ENCODE results near the gene KCNQ1.
"Not testable (repeated sequence)": the region's sequence is repeated elsewhere in the genome, so short reads cannot be mapped to it uniquely, and the experiment has no call there.

The KCNQ1 gene

GRCh38 chr11:2482745-2483144 lies 37.9 kb downstream of the KCNQ1 start:
- Histone ChIP-seq H3K27me3 (ENCODE audit: control insufficient read depth, insufficient read depth, low read length) (peaks cover 40% of the 10 kb centered on the region), H3K4me1 (ENCODE audit: control insufficient read depth, insufficient read depth, low read length) (no peaks in the 10 kb centered on the region), H3K9ac (ENCODE audit: low read depth, low read length) (no peak overlapping the region), H3K27ac (ENCODE audit: low read depth, low read length) (no peak overlapping the region), H3K4me3 (ENCODE audit: low read depth, low read length) (no peak overlapping the region), H3K9me3 (ENCODE audit: control insufficient read depth, insufficient read depth, low read length) (peaks cover 10% of the 10 kb centered on the region), H3K36me3 (ENCODE audit: control insufficient read depth, insufficient read depth, low read length) (no peaks in the 10 kb centered on the region)

DNA sequence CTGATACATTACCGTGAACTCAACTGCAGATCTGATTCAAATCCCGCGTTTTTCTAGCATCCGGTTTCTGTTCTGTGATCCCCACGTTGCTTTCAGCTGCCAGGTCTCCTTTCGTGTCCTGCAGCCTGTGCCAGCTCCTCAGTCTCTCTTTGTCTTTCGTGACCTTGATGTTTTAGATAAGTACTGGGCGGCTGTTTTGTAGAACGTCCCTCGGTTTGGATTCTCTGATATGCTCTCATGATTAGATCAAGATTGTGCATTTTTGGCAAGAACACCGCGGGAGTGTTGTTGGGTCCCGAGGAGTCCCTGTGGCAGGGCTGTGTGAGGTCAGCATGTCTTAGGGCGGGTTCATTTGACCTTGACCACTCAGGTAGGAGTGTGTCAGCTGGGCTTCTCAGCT lies 38.6 kb downstream of the KCNQ1 start:
- Histone ChIP-seq H3K36me3 (ENCODE audit: control insufficient read depth, insufficient read depth, low read length) (no peaks in the 10 kb centered on the region), H3K27me3 (ENCODE audit: control insufficient read depth, insufficient read depth, low read length) (peaks cover 44% of the 10 kb centered on the region), H3K4me1 (ENCODE audit: control insufficient read depth, insufficient read depth, low read length) (no peaks in the 10 kb centered on the region), H3K27ac (ENCODE audit: low read depth, low read length) (no peak overlapping the region), H3K4me3 (ENCODE audit: low read depth, low read length) (no peak overlapping the region), H3K9ac (ENCODE audit: low read depth, low read length) (no peak overlapping the region), H3K9me3 (ENCODE audit: control insufficient read depth, insufficient read depth, low read length) (peaks cover 17% of the 10 kb centered on the region)

- no peak overlapping the region for H3K27ac ChIP-seq (ENCODE audit: low read depth, low read length)
- no peaks in the 10 kb centered on the region for H3K4me1 ChIP-seq (ENCODE audit: control insufficient read depth, insufficient read depth, low read length)
- peaks cover 13% of the 10 kb centered on the region for H3K9me3 ChIP-seq (ENCODE audit: control insufficient read depth, insufficient read depth, low read length)
- peaks cover 52% of the 10 kb centered on the region for H3K27me3 ChIP-seq (ENCODE audit: control insufficient read depth, insufficient read depth, low read length)
- no peaks in the 10 kb centered on the region for H3K36me3 ChIP-seq (ENCODE audit: control insufficient read depth, insufficient read depth, low read length)
- no peak overlapping the region for H3K9ac ChIP-seq (ENCODE audit: low read depth, low read length)
- H3K4me3 ChIP-seq (ENCODE audit: low read depth, low read length), result no peak overlapping the region
Observed at GRCh38 chr11:2484576-2485125, 39.8 kb downstream of the KCNQ1 start.

DNA sequence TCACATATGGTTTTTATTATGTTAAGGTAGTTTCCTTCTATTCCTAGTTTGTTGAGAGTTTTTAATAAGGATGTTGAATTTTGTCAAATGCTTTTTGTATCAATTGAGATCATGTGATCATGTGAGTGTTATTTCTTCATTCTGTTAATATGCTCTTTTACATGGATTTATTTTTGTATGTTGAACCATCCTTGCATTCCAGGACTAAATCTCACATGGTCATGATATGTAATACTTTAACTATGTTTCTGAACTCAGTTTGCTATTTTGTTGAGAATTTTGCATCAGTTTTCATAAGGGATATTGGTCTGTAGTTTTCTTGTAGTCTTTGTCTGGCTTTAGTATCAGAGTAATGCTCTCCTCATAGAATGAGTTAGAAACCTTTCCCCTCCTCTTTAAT lies 43.2 kb downstream of the KCNQ1 start:
- Histone ChIP-seq H3K27me3 (ENCODE audit: control insufficient read depth, insufficient read depth, low read length) (peaks cover 64% of the 10 kb centered on the region), H3K27ac (ENCODE audit: low read depth, low read length) (no peak overlapping the region), H3K9me3 (ENCODE audit: control insufficient read depth, insufficient read depth, low read length) (peaks cover 7% of the 10 kb centered on the region; the same call in 1 of the 2 replicates), H3K36me3 (ENCODE audit: control insufficient read depth, insufficient read depth, low read length) (no peaks in the 10 kb centered on the region), H3K4me1 (ENCODE audit: control insufficient read depth, insufficient read depth, low read length) (no peaks in the 10 kb centered on the region), H3K4me3 (ENCODE audit: low read depth, low read length) (no peak overlapping the region), H3K9ac (ENCODE audit: low read depth, low read length) (no peak overlapping the region)

DNA sequence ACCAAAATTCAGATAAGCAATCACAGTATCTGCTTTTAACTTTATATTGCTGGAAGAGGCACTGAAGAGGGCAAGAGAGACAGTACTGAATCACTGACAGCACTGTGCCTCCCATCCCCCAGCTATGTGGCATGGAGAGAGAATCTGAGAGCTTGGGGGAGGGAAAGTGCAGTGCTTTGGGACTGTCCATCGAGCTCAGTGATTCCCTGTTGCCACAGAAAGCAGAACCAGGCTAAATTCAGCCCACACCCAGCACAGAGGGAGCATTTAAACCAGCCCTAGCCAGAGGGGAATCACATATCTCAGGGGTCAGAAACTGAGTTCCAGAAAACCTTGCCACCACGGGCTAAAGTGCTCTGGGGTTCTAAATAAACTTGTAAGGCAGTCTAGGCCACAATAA lies 44.3 kb downstream of the KCNQ1 start:
- H3K36me3 ChIP-seq (ENCODE audit: control insufficient read depth, insufficient read depth, low read length), result no peaks in the 10 kb centered on the region
- peaks cover 54% of the 10 kb centered on the region for H3K27me3 ChIP-seq (ENCODE audit: control insufficient read depth, insufficient read depth, low read length)
- H3K4me3 ChIP-seq (ENCODE audit: low read depth, low read length), result no peak overlapping the region
- H3K9ac ChIP-seq (ENCODE audit: low read depth, low read length), result no peak overlapping the region
- H3K4me1 ChIP-seq (ENCODE audit: control insufficient read depth, insufficient read depth, low read length), result no peaks in the 10 kb centered on the region
- H3K9me3 ChIP-seq (ENCODE audit: control insufficient read depth, insufficient read depth, low read length), result peaks cover 7% of the 10 kb centered on the region
- H3K27ac ChIP-seq (ENCODE audit: low read depth, low read length), result no peak overlapping the region

DNA sequence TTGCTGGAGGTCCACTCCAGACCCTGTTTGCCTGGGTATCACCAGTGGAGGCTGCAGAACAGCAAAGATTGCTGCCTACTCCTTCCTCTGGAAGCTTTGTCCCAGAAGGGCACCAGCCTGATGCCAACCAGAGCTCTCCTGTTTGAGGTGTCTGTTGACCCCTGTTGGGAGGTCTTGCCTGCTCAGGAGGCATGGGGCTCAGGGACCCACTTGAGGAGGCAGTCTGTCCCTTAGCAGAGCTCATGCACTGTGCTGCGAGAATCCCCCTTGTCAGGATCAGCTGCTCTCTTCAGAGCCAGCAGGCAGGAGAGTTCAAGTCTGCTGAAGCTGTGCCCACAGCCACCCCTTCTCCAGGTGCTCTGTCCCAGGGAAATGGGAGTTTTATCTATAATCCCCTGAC lies 53.1 kb downstream of the KCNQ1 start:
- H3K36me3 ChIP-seq (ENCODE audit: control insufficient read depth, insufficient read depth, low read length); H3K9ac ChIP-seq (ENCODE audit: low read depth, low read length); H3K4me1 ChIP-seq (ENCODE audit: control insufficient read depth, insufficient read depth, low read length); H3K4me3 ChIP-seq (ENCODE audit: low read depth, low read length); H3K27ac ChIP-seq (ENCODE audit: low read depth, low read length); H3K9me3 ChIP-seq (ENCODE audit: control insufficient read depth, insufficient read depth, low read length): not testable (repeated sequence)
- peaks cover 47% of the 10 kb centered on the region for H3K27me3 ChIP-seq (ENCODE audit: control insufficient read depth, insufficient read depth, low read length)

- no peaks in the 10 kb centered on the region for H3K4me1 ChIP-seq (ENCODE audit: control insufficient read depth, insufficient read depth, low read length)
- H3K9ac ChIP-seq (ENCODE audit: low read depth, low read length), result no peak overlapping the region
- H3K36me3 ChIP-seq (ENCODE audit: control insufficient read depth, insufficient read depth, low read length), result no peaks in the 10 kb centered on the region
- H3K4me3 ChIP-seq (ENCODE audit: low read depth, low read length), result no peak overlapping the region
- H3K27ac ChIP-seq (ENCODE audit: low read depth, low read length), result no peak overlapping the region
- H3K9me3 ChIP-seq (ENCODE audit: control insufficient read depth, insufficient read depth, low read length), result no peaks in the 10 kb centered on the region; the same call in none of the 2 replicates
- H3K27me3 ChIP-seq (ENCODE audit: control insufficient read depth, insufficient read depth, low read length), result peaks cover 52% of the 10 kb centered on the region
Observed at GRCh38 chr11:2498750-2499149, 53.9 kb downstream of the KCNQ1 start.

- Histone ChIP-seq H3K27ac (ENCODE audit: low read depth, low read length) (no peak overlapping the region), H3K9ac (ENCODE audit: low read depth, low read length) (no peak overlapping the region), H3K4me1 (ENCODE audit: control insufficient read depth, insufficient read depth, low read length) (no peaks in the 10 kb centered on the region), H3K4me3 (ENCODE audit: low read depth, low read length) (no peak overlapping the region), H3K27me3 (ENCODE audit: control insufficient read depth, insufficient read depth, low read length) (peaks cover 80% of the 10 kb centered on the region), H3K36me3 (ENCODE audit: control insufficient read depth, insufficient read depth, low read length) (no peaks in the 10 kb centered on the region), H3K9me3 (ENCODE audit: control insufficient read depth, insufficient read depth, low read length) (no peaks in the 10 kb centered on the region)
Observed at GRCh38 chr11:2507212-2507901, 62.5 kb downstream of the KCNQ1 start.

- Histone ChIP-seq H3K4me3 (ENCODE audit: low read depth, low read length) (no peak overlapping the region), H3K9me3 (ENCODE audit: control insufficient read depth, insufficient read depth, low read length) (no peaks in the 10 kb centered on the region), H3K4me1 (ENCODE audit: control insufficient read depth, insufficient read depth, low read length) (no peaks in the 10 kb centered on the region), H3K36me3 (ENCODE audit: control insufficient read depth, insufficient read depth, low read length) (no peaks in the 10 kb centered on the region), H3K27me3 (ENCODE audit: control insufficient read depth, insufficient read depth, low read length) (peaks cover 79% of the 10 kb centered on the region), H3K27ac (ENCODE audit: low read depth, low read length) (no peak overlapping the region), H3K9ac (ENCODE audit: low read depth, low read length) (no peak overlapping the region)
Observed at GRCh38 chr11:2507945-2508749, 63.3 kb downstream of the KCNQ1 start.

DNA sequence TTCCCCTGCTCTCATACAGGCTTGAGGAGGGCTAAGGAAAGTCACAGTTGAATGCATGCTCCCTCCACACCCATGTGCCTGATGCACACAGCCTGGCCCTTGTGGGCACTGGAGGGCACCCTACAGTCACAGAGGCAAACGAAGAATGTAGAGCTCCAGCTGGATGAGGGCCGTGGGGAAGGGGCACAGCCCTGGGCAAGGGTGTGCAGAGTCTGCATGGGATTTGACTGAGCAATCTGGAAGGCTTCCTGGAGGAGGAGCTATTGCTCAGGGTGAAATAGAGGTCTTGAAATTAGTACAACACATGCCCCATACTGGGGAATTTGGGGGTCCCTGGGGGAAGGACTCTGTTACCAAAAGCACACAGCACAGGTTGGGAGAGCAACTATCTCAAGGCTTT lies 64.0 kb downstream of the KCNQ1 start:
- no peaks in the 10 kb centered on the region for H3K9me3 ChIP-seq (ENCODE audit: control insufficient read depth, insufficient read depth, low read length)
- H3K4me1 ChIP-seq (ENCODE audit: control insufficient read depth, insufficient read depth, low read length), result no peaks in the 10 kb centered on the region
- peaks cover 76% of the 10 kb centered on the region for H3K27me3 ChIP-seq (ENCODE audit: control insufficient read depth, insufficient read depth, low read length)
- H3K27ac ChIP-seq (ENCODE audit: low read depth, low read length), result no peak overlapping the region
- no peak overlapping the region for H3K4me3 ChIP-seq (ENCODE audit: low read depth, low read length)
- H3K36me3 ChIP-seq (ENCODE audit: control insufficient read depth, insufficient read depth, low read length), result no peaks in the 10 kb centered on the region
- no peak overlapping the region for H3K9ac ChIP-seq (ENCODE audit: low read depth, low read length)

- no peaks in the 10 kb centered on the region for H3K4me1 ChIP-seq (ENCODE audit: control insufficient read depth, insufficient read depth, low read length)
- peaks cover 69% of the 10 kb centered on the region for H3K27me3 ChIP-seq (ENCODE audit: control insufficient read depth, insufficient read depth, low read length)
- no peaks in the 10 kb centered on the region for H3K36me3 ChIP-seq (ENCODE audit: control insufficient read depth, insufficient read depth, low read length)
- no peak overlapping the region for H3K4me3 ChIP-seq (ENCODE audit: low read depth, low read length)
- H3K27ac ChIP-seq (ENCODE audit: low read depth, low read length), result no peak overlapping the region
- no peak overlapping the region for H3K9ac ChIP-seq (ENCODE audit: low read depth, low read length)
- H3K9me3 ChIP-seq (ENCODE audit: control insufficient read depth, insufficient read depth, low read length), result no peaks in the 10 kb centered on the region
Observed at GRCh38 chr11:2509481-2510001, 64.7 kb downstream of the KCNQ1 start.
